GM06990 (cell line): Measurements from ENCODE around the gene MTHFSD.

Experiments
- DNase-seq: peaks from one replicate; pipeline ENCODE4 v3.0.0-alpha.2; 2011; ENCODE audit not compliant: insufficient read length; ENCODE audit errors: extremely low read depth
- H3K27me3 ChIP-seq: replicated peaks from 2 replicates; pipeline ENCODE4 v1.6.0; 2011; ENCODE audit warnings: low read length; ENCODE audit not compliant: control insufficient read depth, insufficient read depth
- H3K36me3 ChIP-seq: 2 replicates; pipeline ENCODE4 v1.5.1; 2011; ENCODE audit warnings: low read length; ENCODE audit not compliant: control insufficient read depth, insufficient read depth
- H3K4me3 ChIP-seq: replicated peaks from 2 replicates; pipeline ENCODE4 v1.5.1; 2011; ENCODE audit warnings: low read depth, mild to moderate bottlenecking, control low read depth, low read length
- CTCF ChIP-seq: IDR thresholded peaks from 2 replicates; pipeline ENCODE4 v1.5.1; 2011; ENCODE audit warnings: low read length, control low read depth, mild to moderate bottlenecking, inconsistent platforms; ENCODE audit not compliant: insufficient read depth, poor library complexity, severe bottlenecking

The MTHFSD gene

GRCh38 chr16:86550281-86550680, 4.8 kb downstream of the MTHFSD start:
- H3K27me3 ChIP-seq = no peaks in the 10 kb centered on the region

GRCh38 chr16:86549893-86550190, 5.2 kb downstream of the MTHFSD start:
- no peaks in the 10 kb centered on the region for H3K27me3 ChIP-seq
- peaks cover 15% of the 10 kb centered on the region for H3K36me3 ChIP-seq
- H3K4me3 ChIP-seq = no peak overlapping the region
- no peak for DNase-seq
- no peak for TF ChIP-seq CTCF

More at GRCh38 chr16:86550281-86550680, 4.8 kb downstream of the MTHFSD start:
- no peak overlapping the region for H3K4me3 ChIP-seq
- H3K36me3 ChIP-seq = peaks cover 14% of the 10 kb centered on the region
- TF ChIP-seq CTCF = no peak
- DNase-seq = no peak

- Histone ChIP-seq H3K27me3 (no peaks in the 10 kb centered on the region), H3K4me3 (no peak overlapping the region), H3K36me3 (peaks cover 15% of the 10 kb centered on the region)
- no peak for DNase-seq
- TF ChIP-seq CTCF = no peak
Observed at GRCh38 chr16:86549076-86549892, 5.8 kb downstream of the MTHFSD start.

GRCh38 chr16:86547286-86547685, 7.7 kb downstream of the MTHFSD start:
- TF ChIP-seq CTCF = no peak
- peaks cover 15% of the 10 kb centered on the region for H3K36me3 ChIP-seq
- DNase-seq = no peak
- H3K4me3 ChIP-seq = no peak overlapping the region
- H3K27me3 ChIP-seq = no peaks in the 10 kb centered on the region

GRCh38 chr16:86546638-86547013, 8.4 kb downstream of the MTHFSD start:
- no peak for TF ChIP-seq CTCF
- Histone ChIP-seq H3K36me3 (peaks cover 19% of the 10 kb centered on the region), H3K4me3 (no peak overlapping the region), H3K27me3 (no peaks in the 10 kb centered on the region)
- no peak for DNase-seq
